HepG2 (cell line): ENCODE results near the gene MARK4.

Source experiments
- MTA3 ChIP-seq: sonication (generic); formaldehyde crosslinking; IDR thresholded peaks from 2 replicates; pipeline ENCODE4 v1.4.0; 2020; ENCODE audit warnings: missing genetic modification reagents
- MXI1 ChIP-seq: IDR thresholded peaks from 3 replicates; pipeline ENCODE4 v1.6.1; 2012; ENCODE audit warnings: low read depth, low read length, inconsistent platforms, borderline replicate concordance
- MYC ChIP-seq: sonication (generic); formaldehyde crosslinking; IDR thresholded peaks from 2 replicates; pipeline ENCODE4 v1.9.0; 2021; ENCODE audit warnings: missing genetic modification reagents, borderline replicate concordance
- NFRKB ChIP-seq: fragments of 450-650 bp; IDR thresholded peaks from 2 replicates; pipeline ENCODE4 v1.6.1; 2017
- POLR2A ChIP-seq, 2 experiments: IDR thresholded peaks; 2 replicates each; pipeline ENCODE4 v1.6.1; 2011; ENCODE audit warnings: low read depth in 2 of 2, low read length in 2 of 2, mild to moderate bottlenecking in 1 of 2, moderate library complexity in 1 of 2; ENCODE audit not compliant: insufficient read depth in 1 of 2
- TAF15 ChIP-seq: fragments of 200-400 bp; formaldehyde crosslinking; IDR thresholded peaks from one replicate; pipeline ENCODE4 v1.6.1; 2018; ENCODE audit warnings: mild to moderate bottlenecking, low read depth, low read length; ENCODE audit not compliant: poor library complexity, severe bottlenecking
- ZNF207 ChIP-seq: fragments of 450-650 bp; IDR thresholded peaks from 2 replicates; pipeline ENCODE4 v1.6.1; 2016; ENCODE audit warnings: antibody characterized with exemption, borderline replicate concordance
- TF ChIP-seq, protein P1 (sequence below): sonication (generic); formaldehyde crosslinking; IDR thresholded peaks from 2 replicates; pipeline ENCODE4 v1.5.0; 2020; ENCODE audit warnings: mild to moderate bottlenecking, missing genetic modification reagents, moderate library complexity

DNA sequence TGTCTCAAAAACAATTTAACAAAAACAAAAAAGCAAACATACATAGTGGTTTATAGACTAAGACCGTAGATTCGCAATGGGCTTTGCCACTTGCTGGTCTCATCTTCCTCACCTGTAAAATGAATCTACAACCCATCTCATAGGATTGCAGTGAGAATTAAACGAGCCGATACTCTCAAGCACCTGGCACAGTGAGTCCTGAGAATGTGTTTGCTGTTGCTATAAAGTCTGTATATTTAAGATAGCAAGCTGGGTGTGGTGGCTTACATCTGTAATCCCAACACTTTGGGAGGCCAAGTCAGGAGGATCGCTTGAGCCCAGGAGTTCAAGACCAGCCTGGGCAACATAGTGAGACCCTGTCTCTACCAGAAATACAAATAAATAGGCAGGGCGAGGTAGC, 28.3 kb upstream of the MARK4 start:
- TF ChIP-seq TAF15, result no peak
- no peak for TF ChIP-seq ZNF207
- no peak for TF ChIP-seq MTA3 (CRISPR knock-in tag)
- no peak for TF ChIP-seq MXI1
- no peak for TF ChIP-seq NFRKB
- TF ChIP-seq POLR2A (IDR thresholded peaks at IDR 0.05; ENCODE audit: insufficient read depth in 1 of 2, low read depth in 2 of 2, low read length in 2 of 2), result no peak
- TF ChIP-seq, protein P1, sequence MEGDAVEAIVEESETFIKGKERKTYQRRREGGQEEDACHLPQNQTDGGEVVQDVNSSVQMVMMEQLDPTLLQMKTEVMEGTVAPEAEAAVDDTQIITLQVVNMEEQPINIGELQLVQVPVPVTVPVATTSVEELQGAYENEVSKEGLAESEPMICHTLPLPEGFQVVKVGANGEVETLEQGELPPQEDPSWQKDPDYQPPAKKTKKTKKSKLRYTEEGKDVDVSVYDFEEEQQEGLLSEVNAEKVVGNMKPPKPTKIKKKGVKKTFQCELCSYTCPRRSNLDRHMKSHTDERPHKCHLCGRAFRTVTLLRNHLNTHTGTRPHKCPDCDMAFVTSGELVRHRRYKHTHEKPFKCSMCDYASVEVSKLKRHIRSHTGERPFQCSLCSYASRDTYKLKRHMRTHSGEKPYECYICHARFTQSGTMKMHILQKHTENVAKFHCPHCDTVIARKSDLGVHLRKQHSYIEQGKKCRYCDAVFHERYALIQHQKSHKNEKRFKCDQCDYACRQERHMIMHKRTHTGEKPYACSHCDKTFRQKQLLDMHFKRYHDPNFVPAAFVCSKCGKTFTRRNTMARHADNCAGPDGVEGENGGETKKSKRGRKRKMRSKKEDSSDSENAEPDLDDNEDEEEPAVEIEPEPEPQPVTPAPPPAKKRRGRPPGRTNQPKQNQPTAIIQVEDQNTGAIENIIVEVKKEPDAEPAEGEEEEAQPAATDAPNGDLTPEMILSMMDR (CRISPR knock-in tag), result no peak
- TF ChIP-seq MYC, result no peak
